ENCODE results near the gene UTP4.

GRCh38 chr16:69169607-69170352 lies 37.3 kb downstream of the UTP4 start:
- no peak for TF ChIP-seq POLR2A (IDR thresholded peaks at IDR 0.05)
- no peak for TF ChIP-seq CTCF (IDR thresholded peaks at IDR 0.05)

All from lower leg skin (tissue), 3 donors.